B cell (primary cell): ENCODE results near the gene STX4. TPM values are rescaled to one million over a fixed set of nuclear protein-coding genes. Genes with fewer than 3 reads are reported as not detected.

Experiments used
- ATAC-seq: fragments of 200-7000 bp; cut with Tn5 transposase; one replicate; pipeline ENCODE4 v1.10.0; 2021; ENCODE audit warnings: low read depth, mild to moderate bottlenecking, moderate number of reproducible peaks, moderate library complexity
- CTCF ChIA-PET: fragments of 350-600 bp; sonication (Branson Sonifier 250); formaldehyde crosslinking; loops from one replicate; lab custom pipeline; 2021; ENCODE audit warnings: antibody characterized with exemption, inconsistent platforms; lab: Charles Lee
- POLR2A ChIA-PET: fragments of 350-600 bp; sonication (Branson Sonifier 250); formaldehyde crosslinking; loops from one replicate; lab custom pipeline; 2021; ENCODE audit warnings: antibody characterized with exemption; lab: Charles Lee
- DNase-seq: peaks from one replicate; pipeline ENCODE4 v3.0.0; 2013
- H2AFZ ChIP-seq: 2 replicates; pipeline ENCODE4 v1.6.1; 2012; ENCODE audit warnings: mild to moderate bottlenecking, low read depth, low read length; ENCODE audit not compliant: insufficient read depth, poor library complexity, severe bottlenecking
- H3K27ac ChIP-seq, 2 donors: 1 replicate in 1 of 2; 2 replicates in 1 of 2; pipeline ENCODE4 v1.5.1; 2012 to 2013; ENCODE audit warnings: low read length in 2 of 2, mild to moderate bottlenecking in 2 of 2, moderate library complexity in 1 of 2
- H3K27me3 ChIP-seq, 4 experiments: fragments of 200-600 bp in 1 of 4; sonication (generic) in 1 of 4; replicated peaks in 1 of 4; 1 replicate in 2 of 4; 2 replicates in 2 of 4; pipeline versions ENCODE4 v1.6.1 to v1.7.0; 2013 to 2016; ENCODE audit warnings: low read length in 3 of 4, mild to moderate bottlenecking in 2 of 4, mixed read lengths in 1 of 4, moderate library complexity in 1 of 4; ENCODE audit not compliant: insufficient read depth in 4 of 4, control insufficient read depth in 3 of 4; ENCODE audit errors: control extremely low read depth in 1 of 4
- H3K36me3 ChIP-seq, 2 experiments: replicated peaks in 1 of 2; 1 replicate in 1 of 2; 2 replicates in 1 of 2; pipeline versions ENCODE4 v1.6.1 to v1.7.1; 2013; ENCODE audit warnings: low read length in 1 of 2; ENCODE audit not compliant: insufficient read depth in 2 of 2, control insufficient read depth in 1 of 2; ENCODE audit errors: control extremely low read depth in 1 of 2, extremely low read depth in 1 of 2
- H3K4me1 ChIP-seq, 2 donors: fragments of 200-600 bp in 1 of 2; sonication (generic) in 1 of 2; 1 replicate in 1 of 2; 2 replicates in 1 of 2; pipeline versions ENCODE4 v1.5.1 to v1.6.1; 2013 to 2017; ENCODE audit warnings: low read length in 2 of 2; ENCODE audit not compliant: control insufficient read depth in 2 of 2, insufficient read depth in 2 of 2
- H3K4me2 ChIP-seq: replicated peaks from 2 replicates; pipeline ENCODE3; 2012; ENCODE audit warnings: mild to moderate bottlenecking, low read depth, low read length; ENCODE audit not compliant: poor library complexity, severe bottlenecking
- H3K4me3 ChIP-seq, 5 experiments: fragments of 200-600 bp in 1 of 5; sonication (generic) in 1 of 5; 1 replicate in 3 of 5; 2 replicates in 2 of 5; pipeline versions ENCODE4 v1.5.1 to v1.7.0; 2011 to 2016; ENCODE audit warnings: low read length in 4 of 5, mild to moderate bottlenecking in 4 of 5, low read depth in 2 of 5, control low read depth in 1 of 5, moderate library complexity in 1 of 5; ENCODE audit not compliant: insufficient read depth in 1 of 5; ENCODE audit errors: control extremely low read depth in 1 of 5, extremely low read depth in 1 of 5
- H3K79me2 ChIP-seq: fragments of 200-600 bp; sonication (generic); one replicate; pipeline ENCODE4 v1.6.0; 2016; ENCODE audit warnings: low read length; ENCODE audit not compliant: control insufficient read depth, insufficient read depth
- H3K9ac ChIP-seq: fragments of 200-600 bp; sonication (generic); 2 replicates; pipeline ENCODE4 v1.6.1; 2017; ENCODE audit warnings: mild to moderate bottlenecking, low read length, moderate library complexity
- H3K9me3 ChIP-seq, 3 donors: one replicate each; pipeline versions ENCODE4 v1.6.1 to v1.7.1; 2013; ENCODE audit warnings: low read length in 2 of 3; ENCODE audit not compliant: control insufficient read depth in 2 of 3, insufficient read depth in 1 of 3; ENCODE audit errors: control extremely low read depth in 1 of 3
- H4K20me1 ChIP-seq: 2 replicates; pipeline ENCODE4 v1.6.0; 2012; ENCODE audit warnings: mild to moderate bottlenecking, low read length; ENCODE audit not compliant: insufficient read depth, control insufficient read depth, poor library complexity, severe bottlenecking
- H3K27ac Mint-ChIP-seq: one replicate; pipeline ENCODE4 v1.8.0; 2021; ENCODE audit warnings: mixed read lengths
- H3K27me3 Mint-ChIP-seq: one replicate; pipeline ENCODE4 v1.8.0; 2021; ENCODE audit warnings: mixed read lengths
- H3K4me1 Mint-ChIP-seq: one replicate; pipeline ENCODE4 v1.8.0; 2021; ENCODE audit warnings: mixed read lengths
- H3K4me3 Mint-ChIP-seq: one replicate; pipeline ENCODE4 v1.8.0; 2021; ENCODE audit warnings: mixed read lengths
- H3K9me3 Mint-ChIP-seq: one replicate; pipeline ENCODE4 v1.8.0; 2022; ENCODE audit warnings: mixed read lengths; ENCODE audit not compliant: insufficient read depth
- EZH2 ChIP-seq: IDR thresholded peaks from 2 replicates; pipeline ENCODE4 v1.6.1; 2012; ENCODE audit warnings: borderline replicate concordance, low read depth, mild to moderate bottlenecking, moderate library complexity, low read length; ENCODE audit not compliant: insufficient read depth, poor library complexity, severe bottlenecking
- WGBS: methylation state at CpG from one replicate; pipeline ENCODE4 v1.1.5; 2013; ENCODE audit warnings: missing lambda C conversion rate; ENCODE audit not compliant: insufficient coverage; 5-methylcytosine and 5-hydroxymethylcytosine counted together
- intact Hi-C: fragments of 100-400 bp; cut with micrococcal nuclease; formaldehyde crosslinking; loops from one replicate; pipeline ENCODE4 v1.10.0; 2022
- polyA plus RNA-seq: library from polyadenylated mRNA; depleted of rRNA; stranded (reverse); fragments of >200 nt; gene quantifications from 2 replicates; pipeline ENCODE4 v1.2.3, GENCODE V29; 2012
- total RNA-seq, 2 donors: library from RNA; stranded (reverse); fragments of 120-200 nt in 1 of 2; gene quantifications; 1 replicate in 1 of 2; 2 replicates in 1 of 2; pipeline versions ENCODE4 v1.2.3 to v1.2.4, GENCODE V29; 2013 to 2022
- TF ChIP-seq, protein P1 (sequence below): fragments of 200-600 bp; IDR thresholded peaks from one replicate; pipeline ENCODE4 v1.8.0; 2022; ENCODE audit warnings: antibody characterized with exemption, mild to moderate bottlenecking

The STX4 gene
- total and polyA plus RNA-seq, 2 donors (not counting 1 experiment from before 2014, with no cell fraction given): 120 to 133 TPM

DNA sequence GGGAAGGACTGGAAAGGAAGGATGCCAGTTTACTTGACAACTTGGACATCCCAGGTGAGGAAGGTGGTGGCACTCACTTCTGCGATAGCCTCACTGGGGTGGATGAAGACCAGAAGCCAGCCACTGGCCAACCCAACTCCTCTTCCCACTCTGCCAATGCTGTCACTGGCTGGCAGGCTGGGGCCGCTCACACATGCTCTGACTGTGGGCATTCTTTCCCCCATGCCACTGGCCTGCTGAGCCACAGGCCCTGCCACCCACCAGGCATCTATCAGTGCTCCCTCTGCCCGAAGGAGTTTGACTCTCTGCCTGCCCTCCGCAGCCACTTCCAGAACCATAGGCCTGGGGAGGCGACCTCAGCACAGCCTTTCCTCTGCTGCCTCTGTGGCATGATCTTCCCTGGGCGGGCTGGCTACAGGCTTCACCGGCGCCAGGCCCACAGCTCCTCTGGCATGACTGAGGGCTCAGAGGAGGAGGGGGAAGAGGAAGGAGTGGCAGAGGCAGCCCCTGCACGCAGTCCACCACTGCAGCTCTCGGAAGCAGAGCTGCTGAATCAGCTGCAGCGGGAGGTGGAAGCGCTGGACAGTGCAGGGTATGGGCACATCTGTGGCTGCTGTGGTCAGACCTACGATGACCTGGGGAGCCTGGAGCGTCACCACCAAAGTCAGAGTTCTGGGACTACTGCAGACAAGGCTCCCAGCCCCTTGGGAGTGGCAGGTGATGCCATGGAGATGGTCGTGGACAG, 45.4 kb downstream of the STX4 start:
- Histone ChIP-seq H3K36me3 (peaks cover 0 to 57% of the 10 kb centered on the region in 2 experiments), H2AFZ (no peak overlapping the region), H3K27ac (no peak overlapping the region), H3K4me1 (peaks cover 9 to 17% of the 10 kb centered on the region in 2 donors), H3K9ac (no peak overlapping the region), H3K4me3 (no peak overlapping the region), H3K27me3 (no peaks in the 10 kb centered on the region), H3K79me2 (peaks cover 73% of the 10 kb centered on the region), H4K20me1 (peaks cover 69% of the 10 kb centered on the region), H3K4me2 (no peak overlapping the region), H3K9me3 (peaks cover 0 to under 1% (median 0%) of the 10 kb centered on the region in 3 donors)
- ChIA-PET POLR2A (no interaction called here), CTCF (interaction anchor here (0.6 kb wide), 1 partner anchor 80 kb away, joined by 5 read pairs; no protein-coding TSS in a partner anchor)
- DNase-seq: no peak
- TF ChIP-seq EZH2: no peak
- TF ChIP-seq, protein P1, sequence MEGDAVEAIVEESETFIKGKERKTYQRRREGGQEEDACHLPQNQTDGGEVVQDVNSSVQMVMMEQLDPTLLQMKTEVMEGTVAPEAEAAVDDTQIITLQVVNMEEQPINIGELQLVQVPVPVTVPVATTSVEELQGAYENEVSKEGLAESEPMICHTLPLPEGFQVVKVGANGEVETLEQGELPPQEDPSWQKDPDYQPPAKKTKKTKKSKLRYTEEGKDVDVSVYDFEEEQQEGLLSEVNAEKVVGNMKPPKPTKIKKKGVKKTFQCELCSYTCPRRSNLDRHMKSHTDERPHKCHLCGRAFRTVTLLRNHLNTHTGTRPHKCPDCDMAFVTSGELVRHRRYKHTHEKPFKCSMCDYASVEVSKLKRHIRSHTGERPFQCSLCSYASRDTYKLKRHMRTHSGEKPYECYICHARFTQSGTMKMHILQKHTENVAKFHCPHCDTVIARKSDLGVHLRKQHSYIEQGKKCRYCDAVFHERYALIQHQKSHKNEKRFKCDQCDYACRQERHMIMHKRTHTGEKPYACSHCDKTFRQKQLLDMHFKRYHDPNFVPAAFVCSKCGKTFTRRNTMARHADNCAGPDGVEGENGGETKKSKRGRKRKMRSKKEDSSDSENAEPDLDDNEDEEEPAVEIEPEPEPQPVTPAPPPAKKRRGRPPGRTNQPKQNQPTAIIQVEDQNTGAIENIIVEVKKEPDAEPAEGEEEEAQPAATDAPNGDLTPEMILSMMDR: no peak
- Mint-ChIP-seq H3K4me3 (no peak overlapping the region), H3K4me1 (peaks cover 29% of the 10 kb centered on the region), H3K9me3 (no peaks in the 10 kb centered on the region), H3K27me3 (no peaks in the 10 kb centered on the region), H3K27ac (no peak overlapping the region)
- intact Hi-C loops: no loop called here
- 98% methylated on average over 15 of the region's 15 CpGs for WGBS
- no peak for ATAC-seq

DNA sequence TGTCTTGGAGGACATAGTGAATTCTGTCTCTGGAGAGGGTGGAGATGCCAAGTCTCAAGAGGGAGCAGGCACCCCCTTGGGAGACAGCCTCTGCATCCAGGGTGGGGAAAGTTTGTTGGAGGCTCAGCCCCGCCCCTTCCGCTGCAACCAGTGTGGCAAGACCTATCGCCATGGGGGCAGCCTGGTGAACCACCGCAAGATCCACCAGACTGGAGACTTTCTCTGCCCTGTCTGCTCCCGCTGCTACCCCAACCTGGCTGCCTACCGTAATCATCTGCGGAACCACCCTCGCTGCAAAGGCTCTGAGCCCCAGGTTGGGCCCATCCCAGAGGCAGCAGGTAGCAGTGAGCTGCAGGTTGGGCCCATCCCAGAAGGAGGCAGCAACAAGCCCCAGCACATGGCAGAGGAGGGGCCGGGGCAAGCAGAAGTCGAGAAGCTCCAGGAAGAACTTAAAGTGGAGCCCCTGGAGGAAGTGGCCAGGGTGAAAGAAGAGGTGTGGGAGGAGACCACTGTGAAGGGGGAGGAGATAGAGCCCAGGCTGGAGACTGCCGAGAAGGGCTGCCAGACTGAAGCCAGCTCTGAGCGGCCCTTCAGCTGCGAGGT, 46.1 kb downstream of the STX4 start:
- H3K27ac ChIP-seq: no peak overlapping the region
- ChIA-PET CTCF (no interaction called here), POLR2A (no interaction called here)
- H3K4me2 ChIP-seq: no peak overlapping the region
- Mint-ChIP-seq H3K9me3 (no peaks in the 10 kb centered on the region), H3K4me3 (no peak overlapping the region), H3K27me3 (no peaks in the 10 kb centered on the region), H3K4me1 (peaks cover 28% of the 10 kb centered on the region), H3K27ac (no peak overlapping the region)
- 87% methylated on average over 13 of the region's 13 CpGs for WGBS
- H3K9me3 ChIP-seq: no peaks in the 10 kb centered on the region
- DNase-seq: no peak
- no peak overlapping the region for H3K9ac ChIP-seq
- H3K27me3 ChIP-seq: no peaks in the 10 kb centered on the region
- TF ChIP-seq, protein P1: no peak
- no peak for TF ChIP-seq EZH2
- no peak overlapping the region for H3K4me3 ChIP-seq
- intact Hi-C loops: no loop called here
- H3K4me1 ChIP-seq: peaks cover 9 to 17% of the 10 kb centered on the region in 2 donors
- H2AFZ ChIP-seq: no peak overlapping the region
- peaks cover 76% of the 10 kb centered on the region for H4K20me1 ChIP-seq
- peaks cover 72% of the 10 kb centered on the region for H3K79me2 ChIP-seq
- H3K36me3 ChIP-seq: peaks cover 0 to 57% of the 10 kb centered on the region in 2 experiments
- no peak for ATAC-seq
